HepG2 (cell line): Measurements from ENCODE around the gene FURIN. TPM values are rescaled to one million over a fixed set of nuclear protein-coding genes. Genes with fewer than 3 reads are reported as not detected.

Source experiments
- CBX1 ChIP-seq: IDR thresholded peaks from one replicate; pipeline ENCODE4 v1.6.1; 2016; ENCODE audit warnings: antibody characterized with exemption, low read depth
- ESRRA ChIP-seq: sonication (generic); formaldehyde crosslinking; IDR thresholded peaks from 2 replicates; pipeline ENCODE4 v1.5.1; 2020; ENCODE audit warnings: mild to moderate bottlenecking, low read depth, missing genetic modification reagents
- EZH2 ChIP-seq: conservative IDR thresholded peaks from 2 replicates; pipeline ENCODE4 v1.6.1; 2012; ENCODE audit warnings: mild to moderate bottlenecking, low read depth, low read length, moderate library complexity
- FOXA1 ChIP-seq, 2 experiments: fragments of 450-650 bp in 1 of 2; sonication (generic) in 1 of 2; formaldehyde crosslinking in 1 of 2; IDR thresholded peaks; 2 replicates each; pipeline versions ENCODE4 v1.4.0 to v1.6.1; 2016 to 2020; ENCODE audit warnings: missing genetic modification reagents in 1 of 2
- FOXO1 ChIP-seq: sonication (generic); formaldehyde crosslinking; IDR thresholded peaks from 2 replicates; pipeline ENCODE4 v1.4.0; 2020; ENCODE audit warnings: missing genetic modification reagents
- GATAD1 ChIP-seq: IDR thresholded peaks from 2 replicates; pipeline ENCODE4 v1.6.1; 2016; ENCODE audit warnings: missing genetic modification reagents, missing compliant biosample characterization
- HHEX ChIP-seq: IDR thresholded peaks from 2 replicates; pipeline ENCODE4 v1.6.1; 2016; ENCODE audit warnings: control low read depth
- NFE2L2 ChIP-seq: fragments of 150-350 bp; IDR thresholded peaks from 2 replicates; pipeline ENCODE4 v1.6.1; 2014; ENCODE audit warnings: low read length
- NKX3-1 ChIP-seq: sonication (generic); formaldehyde crosslinking; IDR thresholded peaks from 2 replicates; pipeline ENCODE4 v1.5.0; 2020; ENCODE audit warnings: missing genetic modification reagents
- SALL1 ChIP-seq: sonication (generic); formaldehyde crosslinking; IDR thresholded peaks from 2 replicates; pipeline ENCODE4 v1.8.0; 2022; ENCODE audit warnings: mild to moderate bottlenecking, missing genetic modification reagents
- SP5 ChIP-seq: IDR thresholded peaks from 2 replicates; pipeline ENCODE4 v1.6.1; 2016; ENCODE audit warnings: low read depth, borderline replicate concordance
- ZKSCAN1 ChIP-seq: fragments of 150-350 bp; IDR thresholded peaks from 2 replicates; pipeline ENCODE4 v1.6.1; 2014; ENCODE audit warnings: low read length
- ZNF317 ChIP-seq: sonication (generic); formaldehyde crosslinking; IDR thresholded peaks from 2 replicates; pipeline ENCODE4 v1.5.0; 2020; ENCODE audit warnings: mild to moderate bottlenecking, missing genetic modification reagents
- ZNF547 ChIP-seq: sonication (generic); formaldehyde crosslinking; IDR thresholded peaks from 2 replicates; pipeline ENCODE4 v1.5.1; 2020; ENCODE audit warnings: mild to moderate bottlenecking, missing genetic modification reagents
- ZNF776 ChIP-seq: sonication (generic); formaldehyde crosslinking; IDR thresholded peaks from 2 replicates; pipeline ENCODE4 v1.4.0; 2020; ENCODE audit warnings: mild to moderate bottlenecking, missing genetic modification reagents
- ZNF780A ChIP-seq: sonication (generic); formaldehyde crosslinking; IDR thresholded peaks from 2 replicates; pipeline ENCODE4 v1.8.0; 2022; ENCODE audit warnings: mild to moderate bottlenecking, missing genetic modification reagents, moderate library complexity
- polyA plus RNA-seq, 8 experiments: library from polyadenylated mRNA; depleted of rRNA in 3 of 8; stranded (reverse) in 7 of 8; unstranded in 1 of 8; fragments of >200 nt; fragmentation: Illumina TruSeq in 4 of 8; extraction: Trizol in 4 of 8; gene quantifications; 2 replicates each; pipeline versions ENCODE4 v1.2.1 to v1.2.3, GENCODE V29; 2011 to 2016; ENCODE audit warnings: low read depth in 4 of 8, missing spikeins in 1 of 8, mixed read lengths in 1 of 8; ENCODE audit not compliant: insufficient read depth in 1 of 8
- total RNA-seq, 5 experiments: library from RNA; depleted of rRNA; stranded (reverse); fragments of >200 nt; fragmentation: Illumina TruSeq; extraction: Trizol; gene quantifications; 2 replicates each; pipeline ENCODE4 v1.2.3, GENCODE V29; 2016; ENCODE audit warnings: low read depth in 1 of 5
- TF ChIP-seq, protein P1 (sequence below): sonication (generic); formaldehyde crosslinking; IDR thresholded peaks from one replicate; pipeline ENCODE4 v1.5.1; 2020; ENCODE audit warnings: mild to moderate bottlenecking, missing genetic modification reagents; ENCODE audit errors: not compliant biosample characterization
- TF ChIP-seq, protein P2 (sequence below): sonication (generic); formaldehyde crosslinking; IDR thresholded peaks from 2 replicates; pipeline ENCODE4 v1.5.1; 2020; ENCODE audit warnings: mild to moderate bottlenecking, missing genetic modification reagents, moderate library complexity
- TF ChIP-seq, protein P3 (sequence below): sonication (generic); formaldehyde crosslinking; IDR thresholded peaks from 2 replicates; pipeline ENCODE4 v1.4.0; 2020; ENCODE audit warnings: missing genetic modification reagents

FURIN gene
- total and polyA plus RNA-seq, 2 of the 13 experiments (the other 11 are each of a cell fraction or from before 2014, with no cell fraction given), result 15.2 to 17.4 TPM

DNA sequence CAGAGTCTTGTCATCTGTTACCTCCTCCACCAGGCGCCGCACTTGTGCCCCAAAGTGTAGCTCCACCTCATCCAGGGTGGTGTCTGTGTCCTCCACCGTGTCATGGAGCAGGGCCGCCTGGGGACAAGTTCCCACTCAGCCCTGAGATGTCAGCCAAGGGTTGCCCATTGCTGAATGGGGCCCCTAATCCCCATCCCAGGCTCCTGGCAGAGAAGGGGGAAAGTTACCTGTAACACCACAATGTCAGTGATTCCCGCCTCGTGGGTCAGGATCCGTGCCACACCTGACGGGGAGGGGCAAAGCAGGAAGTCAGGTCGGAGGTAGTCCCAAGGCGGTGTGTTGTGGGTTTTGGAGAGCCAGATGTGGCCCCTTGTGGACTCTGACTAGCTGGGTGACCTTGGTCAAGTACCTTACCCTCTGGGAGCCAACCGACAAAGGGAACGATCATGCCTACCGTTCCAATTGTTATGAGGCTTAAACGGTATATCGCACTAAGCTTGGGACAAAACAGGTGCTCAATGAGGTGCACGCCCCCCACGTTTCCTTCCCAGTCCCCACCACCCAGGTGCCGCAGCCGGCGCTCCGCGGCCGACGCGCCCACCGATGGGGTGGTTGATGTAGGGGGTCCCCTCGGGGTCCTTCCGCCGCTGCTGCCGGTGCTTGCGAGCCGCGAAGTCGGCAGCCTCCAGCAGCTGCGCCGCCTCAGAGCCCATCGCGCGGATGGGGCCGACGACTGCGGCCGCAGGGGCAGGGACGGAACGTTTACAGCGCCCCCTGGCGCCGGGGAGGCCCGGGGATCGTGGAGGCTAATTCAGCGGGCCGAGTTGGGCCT lies 63.7 kb downstream of the FURIN start, which contains the start of gene HDDC3 (continued):
- TF ChIP-seq, protein P1, sequence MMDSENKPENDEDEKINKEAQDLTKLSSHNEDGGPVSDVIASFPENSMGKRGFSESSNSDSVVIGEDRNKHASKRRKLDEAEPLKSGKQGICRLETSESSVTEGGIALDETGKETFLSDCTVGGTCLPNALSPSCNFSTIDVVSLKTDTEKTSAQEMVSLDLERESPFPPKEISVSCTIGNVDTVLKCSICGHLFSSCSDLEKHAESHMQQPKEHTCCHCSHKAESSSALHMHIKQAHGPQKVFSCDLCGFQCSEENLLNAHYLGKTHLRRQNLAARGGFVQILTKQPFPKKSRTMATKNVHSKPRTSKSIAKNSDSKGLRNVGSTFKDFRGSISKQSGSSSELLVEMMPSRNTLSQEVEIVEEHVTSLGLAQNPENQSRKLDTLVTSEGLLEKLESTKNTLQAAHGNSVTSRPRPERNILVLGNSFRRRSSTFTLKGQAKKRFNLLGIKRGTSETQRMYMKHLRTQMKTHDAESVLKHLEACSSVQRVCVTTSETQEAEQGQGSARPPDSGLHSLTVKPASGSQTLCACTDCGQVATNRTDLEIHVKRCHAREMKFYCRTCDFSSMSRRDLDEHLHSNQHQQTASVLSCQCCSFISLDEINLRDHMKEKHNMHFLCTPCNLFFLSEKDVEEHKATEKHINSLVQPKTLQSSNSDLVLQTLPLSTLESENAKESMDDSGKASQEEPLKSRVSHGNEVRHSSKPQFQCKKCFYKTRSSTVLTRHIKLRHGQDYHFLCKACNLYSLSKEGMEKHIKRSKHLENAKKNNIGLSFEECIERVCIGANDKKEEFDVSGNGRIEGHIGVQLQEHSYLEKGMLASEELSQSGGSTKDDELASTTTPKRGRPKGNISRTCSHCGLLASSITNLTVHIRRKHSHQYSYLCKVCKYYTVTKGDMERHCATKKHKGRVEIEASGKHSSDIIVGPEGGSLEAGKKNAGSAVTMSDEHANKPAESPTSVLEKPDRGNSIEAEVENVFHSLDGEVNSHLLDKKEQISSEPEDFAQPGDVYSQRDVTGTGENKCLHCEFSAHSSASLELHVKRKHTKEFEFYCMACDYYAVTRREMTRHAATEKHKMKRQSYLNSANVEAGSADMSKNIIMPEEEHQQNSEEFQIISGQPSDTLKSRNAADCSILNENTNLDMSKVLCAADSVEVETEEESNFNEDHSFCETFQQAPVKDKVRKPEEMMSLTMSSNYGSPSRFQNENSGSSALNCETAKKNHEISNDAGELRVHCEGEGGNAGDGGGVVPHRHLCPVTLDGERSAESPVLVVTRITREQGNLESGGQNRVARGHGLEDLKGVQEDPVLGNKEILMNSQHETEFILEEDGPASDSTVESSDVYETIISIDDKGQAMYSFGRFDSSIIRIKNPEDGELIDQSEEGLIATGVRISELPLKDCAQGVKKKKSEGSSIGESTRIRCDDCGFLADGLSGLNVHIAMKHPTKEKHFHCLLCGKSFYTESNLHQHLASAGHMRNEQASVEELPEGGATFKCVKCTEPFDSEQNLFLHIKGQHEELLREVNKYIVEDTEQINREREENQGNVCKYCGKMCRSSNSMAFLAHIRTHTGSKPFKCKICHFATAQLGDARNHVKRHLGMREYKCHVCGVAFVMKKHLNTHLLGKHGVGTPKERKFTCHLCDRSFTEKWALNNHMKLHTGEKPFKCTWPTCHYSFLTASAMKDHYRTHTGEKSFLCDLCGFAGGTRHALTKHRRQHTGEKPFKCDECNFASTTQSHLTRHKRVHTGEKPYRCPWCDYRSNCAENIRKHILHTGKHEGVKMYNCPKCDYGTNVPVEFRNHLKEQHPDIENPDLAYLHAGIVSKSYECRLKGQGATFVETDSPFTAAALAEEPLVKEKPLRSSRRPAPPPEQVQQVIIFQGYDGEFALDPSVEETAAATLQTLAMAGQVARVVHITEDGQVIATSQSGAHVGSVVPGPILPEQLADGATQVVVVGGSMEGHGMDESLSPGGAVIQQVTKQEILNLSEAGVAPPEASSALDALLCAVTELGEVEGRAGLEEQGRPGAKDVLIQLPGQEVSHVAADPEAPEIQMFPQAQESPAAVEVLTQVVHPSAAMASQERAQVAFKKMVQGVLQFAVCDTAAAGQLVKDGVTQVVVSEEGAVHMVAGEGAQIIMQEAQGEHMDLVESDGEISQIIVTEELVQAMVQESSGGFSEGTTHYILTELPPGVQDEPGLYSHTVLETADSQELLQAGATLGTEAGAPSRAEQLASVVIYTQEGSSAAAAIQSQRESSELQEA (CRISPR knock-in tag), result peak; percentile 25
- TF ChIP-seq ZNF776 (CRISPR knock-in tag), result peak; percentile 85
- TF ChIP-seq EZH2, result no peak
- peak; percentile 59; the same call in 1 of the 2 replicates for TF ChIP-seq ZNF317 (CRISPR knock-in tag)
- TF ChIP-seq, protein P2, sequence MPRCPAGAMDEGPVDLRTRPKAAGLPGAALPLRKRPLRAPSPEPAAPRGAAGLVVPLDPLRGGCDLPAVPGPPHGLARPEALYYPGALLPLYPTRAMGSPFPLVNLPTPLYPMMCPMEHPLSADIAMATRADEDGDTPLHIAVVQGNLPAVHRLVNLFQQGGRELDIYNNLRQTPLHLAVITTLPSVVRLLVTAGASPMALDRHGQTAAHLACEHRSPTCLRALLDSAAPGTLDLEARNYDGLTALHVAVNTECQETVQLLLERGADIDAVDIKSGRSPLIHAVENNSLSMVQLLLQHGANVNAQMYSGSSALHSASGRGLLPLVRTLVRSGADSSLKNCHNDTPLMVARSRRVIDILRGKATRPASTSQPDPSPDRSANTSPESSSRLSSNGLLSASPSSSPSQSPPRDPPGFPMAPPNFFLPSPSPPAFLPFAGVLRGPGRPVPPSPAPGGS (CRISPR knock-in tag), result no peak
- TF ChIP-seq, protein P3, sequence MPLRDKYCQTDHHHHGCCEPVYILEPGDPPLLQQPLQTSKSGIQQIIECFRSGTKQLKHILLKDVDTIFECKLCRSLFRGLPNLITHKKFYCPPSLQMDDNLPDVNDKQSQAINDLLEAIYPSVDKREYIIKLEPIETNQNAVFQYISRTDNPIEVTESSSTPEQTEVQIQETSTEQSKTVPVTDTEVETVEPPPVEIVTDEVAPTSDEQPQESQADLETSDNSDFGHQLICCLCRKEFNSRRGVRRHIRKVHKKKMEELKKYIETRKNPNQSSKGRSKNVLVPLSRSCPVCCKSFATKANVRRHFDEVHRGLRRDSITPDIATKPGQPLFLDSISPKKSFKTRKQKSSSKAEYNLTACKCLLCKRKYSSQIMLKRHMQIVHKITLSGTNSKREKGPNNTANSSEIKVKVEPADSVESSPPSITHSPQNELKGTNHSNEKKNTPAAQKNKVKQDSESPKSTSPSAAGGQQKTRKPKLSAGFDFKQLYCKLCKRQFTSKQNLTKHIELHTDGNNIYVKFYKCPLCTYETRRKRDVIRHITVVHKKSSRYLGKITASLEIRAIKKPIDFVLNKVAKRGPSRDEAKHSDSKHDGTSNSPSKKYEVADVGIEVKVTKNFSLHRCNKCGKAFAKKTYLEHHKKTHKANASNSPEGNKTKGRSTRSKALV (CRISPR knock-in tag), result peak; percentile 84; the same call in 1 of the 2 replicates
- TF ChIP-seq FOXA1 (IDR thresholded peaks at IDR 0.05), result no peak
- TF ChIP-seq FOXA1 (CRISPR knock-in tag; IDR thresholded peaks at IDR 0.05), result 0 out of 2 replicates have a peak, but pooled peaks have one; percentile 22
- peak; percentile 15; the same call in 1 of the 2 replicates for TF ChIP-seq SP5 (CRISPR knock-in tag)
- TF ChIP-seq NFE2L2, result no peak
- TF ChIP-seq FOXO1 (CRISPR knock-in tag), result peak; percentile 48; the same call in 1 of the 2 replicates
- no peak for TF ChIP-seq ZKSCAN1
- no peak for TF ChIP-seq ZNF780A
- no peak for TF ChIP-seq HHEX (CRISPR knock-in tag)
- peak; percentile 92 for TF ChIP-seq GATAD1 (CRISPR knock-in tag)
- peak; percentile 52; the same call in 1 of the 2 replicates for TF ChIP-seq ESRRA (CRISPR knock-in tag)
- TF ChIP-seq NKX3-1, result peak; percentile 70; the same call in 1 of the 2 replicates
- TF ChIP-seq CBX1, result no peak
- TF ChIP-seq ZNF547, result no peak
- peak; percentile 53; the same call in 1 of the 2 replicates for TF ChIP-seq SALL1 (CRISPR knock-in tag)
